ENCODE results near the gene ZIC4. TPM values are rescaled to one million over a fixed set of nuclear protein-coding genes. Genes with fewer than 3 reads are reported as not detected.

The ZIC4 gene
- polyA plus RNA-seq, 3 donors = not detected

- no peak for DNase-seq
- peaks cover 93% of the 10 kb centered on the region in 3 donors for H3K27me3 Mint-ChIP-seq (ENCODE audit: low read depth in 3 of 3)
- no peaks in the 10 kb centered on the region for H3K4me1 ChIP-seq (ENCODE audit: control insufficient read depth in 1 of 2, insufficient read depth in 2 of 2, low read length in 2 of 2)
Observed at GRCh38 chr3:147400999-147401398, 5.3 kb downstream of the ZIC4 start.

GRCh38 chr3:147400111-147400510 lies 6.2 kb downstream of the ZIC4 start:
- Histone ChIP-seq H3K4me3 (replicated peaks in 1 of 3; ENCODE audit: low read depth in 2 of 3, low read length in 3 of 3) (no peak overlapping the region), H3K79me2 (ENCODE audit: insufficient read depth, low read length) (no peaks in the 10 kb centered on the region), H3K4me1 (ENCODE audit: control insufficient read depth in 1 of 2, insufficient read depth in 2 of 2, low read length in 2 of 2) (no peaks in the 10 kb centered on the region), H3K4me2 (replicated peaks; ENCODE audit: extremely low read depth, low read length, poor library complexity, severe bottlenecking) (no peak overlapping the region), H3K36me3 (replicated peaks in 1 of 2; ENCODE audit: control insufficient read depth in 1 of 2, insufficient read depth in 2 of 2, low read length in 2 of 2) (no peaks in the 10 kb centered on the region), H3K9ac (ENCODE audit: insufficient read depth, low read length, poor library complexity, severe bottlenecking) (no peak overlapping the region), H4K20me1 (ENCODE audit: insufficient read depth, low read length) (no peaks in the 10 kb centered on the region), H3K27ac (ENCODE audit: low read depth in 1 of 2, low read length in 2 of 2) (no peak overlapping the region), H2AFZ (ENCODE audit: insufficient read depth, low read depth, low read length, poor library complexity, severe bottlenecking) (no peak overlapping the region), H3K9me3 (replicated peaks in 1 of 2; ENCODE audit: control insufficient read depth in 1 of 2, insufficient read depth in 1 of 2, low read length in 2 of 2) (peaks cover 15 to 84% of the 10 kb centered on the region in 2 donors), H3K27me3 (ENCODE audit: control insufficient read depth in 2 of 2, insufficient read depth in 2 of 2, low read length in 2 of 2) (peaks cover 71 to 100% of the 10 kb centered on the region in 2 donors)
- H3K36me3 Mint-ChIP-seq = peaks cover 9 to 15% of the 10 kb centered on the region in 2 donors
- no peak overlapping the region for H3K4me3 Mint-ChIP-seq
- H3K4me1 Mint-ChIP-seq = peaks cover 8% of the 10 kb centered on the region
- peaks cover 93% of the 10 kb centered on the region in 3 donors for H3K27me3 Mint-ChIP-seq (ENCODE audit: low read depth in 3 of 3)
- TF ChIP-seq CTCF (IDR thresholded peaks at IDR 0.05) = no peak
- intact Hi-C loops (cut with micrococcal nuclease) = no loop called here
- no peak overlapping the region for H3K27ac Mint-ChIP-seq
- H3K9me3 Mint-ChIP-seq = peaks cover 19 to 70% (median 58%) of the 10 kb centered on the region in 7 donors
- no peak for DNase-seq

More at GRCh38 chr3:147400999-147401398, 5.3 kb downstream of the ZIC4 start:
- Histone ChIP-seq H3K27me3 (ENCODE audit: control insufficient read depth in 2 of 2, insufficient read depth in 2 of 2, low read length in 2 of 2) (peaks cover 71 to 100% of the 10 kb centered on the region in 2 donors), H3K36me3 (replicated peaks in 1 of 2; ENCODE audit: control insufficient read depth in 1 of 2, insufficient read depth in 2 of 2, low read length in 2 of 2) (no peaks in the 10 kb centered on the region), H3K9me3 (replicated peaks in 1 of 2; ENCODE audit: control insufficient read depth in 1 of 2, insufficient read depth in 1 of 2, low read length in 2 of 2) (peaks cover 23 to 84% of the 10 kb centered on the region in 2 donors), H2AFZ (ENCODE audit: insufficient read depth, low read depth, low read length, poor library complexity, severe bottlenecking) (no peak overlapping the region), H4K20me1 (ENCODE audit: insufficient read depth, low read length) (no peaks in the 10 kb centered on the region), H3K9ac (ENCODE audit: insufficient read depth, low read length, poor library complexity, severe bottlenecking) (no peak overlapping the region), H3K4me3 (replicated peaks in 1 of 3; ENCODE audit: low read depth in 2 of 3, low read length in 3 of 3) (no peak overlapping the region), H3K79me2 (ENCODE audit: insufficient read depth, low read length) (no peaks in the 10 kb centered on the region), H3K27ac (ENCODE audit: low read depth in 1 of 2, low read length in 2 of 2) (no peak overlapping the region), H3K4me2 (replicated peaks; ENCODE audit: extremely low read depth, low read length, poor library complexity, severe bottlenecking) (no peak overlapping the region)
- peaks cover 21 to 70% (median 55%) of the 10 kb centered on the region in 7 donors for H3K9me3 Mint-ChIP-seq
- no peak for TF ChIP-seq CTCF (IDR thresholded peaks at IDR 0.05)
- peaks cover 8% of the 10 kb centered on the region for H3K4me1 Mint-ChIP-seq
- H3K4me3 Mint-ChIP-seq = peak overlapping the region in 1 of 2 donors; percentile 46
- H3K27ac Mint-ChIP-seq = no peak overlapping the region
- WGBS (ENCODE audit: insufficient coverage) = no CpG with 5 or more reads among the region's 1 CpG
- H3K36me3 Mint-ChIP-seq = peaks cover 12 to 15% of the 10 kb centered on the region in 2 donors
- intact Hi-C loops (cut with micrococcal nuclease) = no loop called here

Data from CD14-positive monocyte (primary cell).